Activated naive CD8-positive, alpha-beta T cell treated with anti-CD3 and anti-CD28 coated beads, Interleukin-2, amount 10 ng/mL, durations not matched to agents 7 days and 5 days (primary cell): ENCODE data around the gene CYB5A. TPM values are rescaled to one million over a fixed set of nuclear protein-coding genes. Genes with fewer than 3 reads are reported as not detected.

Experiments used
- ATAC-seq: fragments of 150-1000 bp; cut with Tn5 transposase; one replicate; pipeline ENCODE4 v1.10.0; 2021; ENCODE audit warnings: low read depth, moderate library complexity
- POLR2A ChIA-PET: fragments of 350-600 bp; sonication (Branson Sonifier 250); formaldehyde crosslinking; loops from one replicate; lab custom pipeline; 2021; ENCODE audit warnings: antibody characterized with exemption; lab: Charles Lee
- DNase-seq: peaks from one replicate; pipeline ENCODE4 v3.0.0; 2021
- H3K27ac Mint-ChIP-seq: one replicate; pipeline ENCODE4 v1.8.0; 2022; ENCODE audit warnings: mild to moderate bottlenecking, mixed read lengths
- H3K27me3 Mint-ChIP-seq: one replicate; pipeline ENCODE4 v1.8.0; 2022; ENCODE audit warnings: mild to moderate bottlenecking, moderate library complexity, mixed read lengths
- H3K36me3 Mint-ChIP-seq: one replicate; pipeline ENCODE4 v1.8.0; 2021; ENCODE audit warnings: mild to moderate bottlenecking, mixed read lengths
- H3K4me1 Mint-ChIP-seq: one replicate; pipeline ENCODE4 v1.8.0; 2021; ENCODE audit warnings: mixed read lengths
- H3K4me3 Mint-ChIP-seq: one replicate; pipeline ENCODE4 v1.8.0; 2022; ENCODE audit warnings: mild to moderate bottlenecking, moderate library complexity, mixed read lengths
- H3K9me3 Mint-ChIP-seq: one replicate; pipeline ENCODE4 v1.8.0; 2021; ENCODE audit warnings: mixed read lengths
- total RNA-seq, 2 experiments: library from RNA; stranded (reverse); gene quantifications; one replicate each; pipeline ENCODE4 v1.2.3, GENCODE V29; 2021

The CYB5A gene
- total RNA-seq, 2 experiments from 2014 or later: 30.9 to 31.0 TPM

DNA sequence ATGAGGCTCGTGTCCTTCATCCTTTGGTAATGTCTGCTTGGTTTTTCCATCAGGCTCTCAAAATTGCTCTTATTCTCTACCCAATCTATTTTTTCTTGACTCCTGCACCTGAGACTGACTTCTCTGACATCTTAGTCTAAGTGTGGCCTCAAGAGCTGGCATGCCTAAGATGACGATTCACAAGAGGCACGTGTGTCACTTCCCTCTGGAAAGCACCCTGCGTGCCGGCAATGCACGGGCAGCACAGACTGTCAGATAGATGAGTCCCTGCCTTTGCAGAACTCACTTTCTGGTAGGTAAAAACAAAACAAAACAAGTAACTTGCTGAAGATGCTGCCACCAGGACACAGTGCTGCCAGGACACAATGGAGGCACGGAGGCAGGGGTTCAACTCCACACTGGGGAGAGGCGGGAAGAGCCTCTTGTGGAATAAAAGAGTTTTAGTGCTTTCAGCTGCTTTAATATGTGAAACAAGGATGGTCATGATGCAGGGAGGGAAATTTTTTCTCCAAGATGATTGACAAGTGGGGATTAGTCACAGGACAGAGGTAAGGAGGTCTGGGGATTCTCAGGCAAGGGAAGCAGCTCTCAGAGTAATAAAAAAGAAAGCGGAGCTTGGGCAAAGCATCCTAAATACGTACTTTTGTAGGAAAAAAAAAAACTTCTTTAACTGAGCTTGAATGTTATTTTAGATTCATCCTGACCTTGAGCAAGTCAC lies 27.3 kb downstream of the CYB5A start:
- DNase-seq: no peak
- H3K4me3 Mint-ChIP-seq: no peak overlapping the region
- POLR2A ChIA-PET: no interaction called here
- ATAC-seq: no peak
- no peak overlapping the region for H3K27ac Mint-ChIP-seq
- H3K9me3 Mint-ChIP-seq: no peaks in the 10 kb centered on the region
- peaks cover 2% of the 10 kb centered on the region for H3K36me3 Mint-ChIP-seq
- H3K4me1 Mint-ChIP-seq: no peaks in the 10 kb centered on the region
- H3K27me3 Mint-ChIP-seq: no peaks in the 10 kb centered on the region

DNA sequence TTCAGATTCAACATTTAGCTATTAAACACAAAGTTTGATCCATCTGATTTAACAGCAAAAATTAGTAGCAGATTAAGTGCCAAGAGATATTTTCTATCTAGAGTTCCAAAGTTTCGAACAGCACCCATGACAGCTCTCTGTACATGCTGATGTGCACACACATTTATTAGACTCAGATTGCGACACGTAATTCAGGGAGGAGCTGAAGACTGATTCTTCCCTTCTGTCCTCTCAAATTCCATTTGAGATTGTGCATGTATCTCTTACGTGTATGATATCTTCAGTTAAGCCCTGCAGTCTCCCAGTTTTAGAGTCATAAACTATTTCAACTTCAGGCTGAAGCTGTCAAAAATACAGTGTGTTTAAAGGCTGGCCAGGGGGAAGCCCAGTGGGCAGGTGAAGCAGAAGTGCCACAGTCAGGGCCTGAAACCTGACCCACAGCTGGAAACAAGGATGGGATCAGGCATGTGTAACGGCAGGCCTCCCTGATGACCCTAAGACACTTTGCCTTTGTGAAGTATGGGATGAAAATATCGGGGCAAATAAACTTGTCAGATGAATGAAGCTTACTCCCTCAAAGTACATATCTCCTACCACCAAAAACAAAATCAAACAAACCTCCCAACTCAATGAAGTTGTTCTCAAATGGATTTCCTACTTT lies 30.6 kb downstream of the CYB5A start:
- no peaks in the 10 kb centered on the region for H3K4me1 Mint-ChIP-seq

DNA sequence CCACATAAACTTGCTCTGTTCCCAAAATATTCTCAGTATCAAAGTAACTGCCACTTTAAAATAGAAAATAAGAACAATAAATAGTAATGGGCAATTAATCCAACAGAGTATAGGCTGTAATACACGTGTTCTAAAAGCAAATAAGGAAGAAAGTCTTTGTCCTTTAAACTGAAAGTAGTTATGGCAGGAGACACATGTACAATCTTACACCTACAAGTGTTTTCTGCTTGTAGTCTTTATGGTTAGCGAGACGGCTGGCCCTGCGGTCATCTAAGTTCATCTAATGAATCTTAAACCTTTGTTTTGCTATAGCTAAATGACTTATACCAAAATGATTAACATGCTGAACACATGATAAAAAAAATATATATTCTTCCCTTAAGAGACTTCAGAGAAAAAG lies 32.4 kb downstream of the CYB5A start:
- H3K27me3 Mint-ChIP-seq: no peaks in the 10 kb centered on the region
- no peak overlapping the region for H3K27ac Mint-ChIP-seq
- H3K4me3 Mint-ChIP-seq: no peak overlapping the region
- POLR2A ChIA-PET: no interaction called here
- H3K4me1 Mint-ChIP-seq: no peaks in the 10 kb centered on the region
- no peaks in the 10 kb centered on the region for H3K9me3 Mint-ChIP-seq
- ATAC-seq (no peak), DNase-seq (no peak)
- H3K36me3 Mint-ChIP-seq: peaks cover 2% of the 10 kb centered on the region

More for the DNA sequence above, 30.6 kb downstream of the CYB5A start:
- H3K36me3 Mint-ChIP-seq: peaks cover 2% of the 10 kb centered on the region
- H3K4me3 Mint-ChIP-seq: no peak overlapping the region
- no peak for DNase-seq
- no peak for ATAC-seq
- POLR2A ChIA-PET: no interaction called here
- H3K9me3 Mint-ChIP-seq: no peaks in the 10 kb centered on the region
- no peaks in the 10 kb centered on the region for H3K27me3 Mint-ChIP-seq
- no peak overlapping the region for H3K27ac Mint-ChIP-seq

DNA sequence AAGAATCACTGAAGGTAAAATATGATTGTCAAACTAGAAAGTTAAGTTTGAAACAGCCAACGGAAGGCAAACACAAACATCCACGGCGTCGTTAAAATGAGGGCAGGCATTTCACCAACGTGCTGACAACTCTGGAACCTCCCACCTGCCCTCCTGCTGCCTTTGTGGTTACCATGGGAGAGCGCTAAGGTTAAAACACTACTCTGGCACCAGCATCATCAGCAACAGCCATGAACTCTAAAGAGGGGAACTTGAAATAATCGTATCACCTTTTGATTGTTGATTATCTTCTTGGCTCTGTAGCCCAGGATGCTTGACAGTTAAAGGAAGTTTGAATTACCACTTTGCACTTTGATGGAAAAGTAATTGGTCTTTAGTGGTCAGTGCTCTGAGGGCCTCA lies 34.7 kb downstream of the CYB5A start:
- H3K27ac Mint-ChIP-seq: no peak overlapping the region
- no peaks in the 10 kb centered on the region for H3K9me3 Mint-ChIP-seq
- H3K36me3 Mint-ChIP-seq: peaks cover 2% of the 10 kb centered on the region
- ATAC-seq: no peak
- POLR2A ChIA-PET: no interaction called here
- H3K27me3 Mint-ChIP-seq: no peaks in the 10 kb centered on the region
- DNase-seq: no peak
- H3K4me1 Mint-ChIP-seq: peaks cover under 1% of the 10 kb centered on the region
- H3K4me3 Mint-ChIP-seq: no peak overlapping the region

DNA sequence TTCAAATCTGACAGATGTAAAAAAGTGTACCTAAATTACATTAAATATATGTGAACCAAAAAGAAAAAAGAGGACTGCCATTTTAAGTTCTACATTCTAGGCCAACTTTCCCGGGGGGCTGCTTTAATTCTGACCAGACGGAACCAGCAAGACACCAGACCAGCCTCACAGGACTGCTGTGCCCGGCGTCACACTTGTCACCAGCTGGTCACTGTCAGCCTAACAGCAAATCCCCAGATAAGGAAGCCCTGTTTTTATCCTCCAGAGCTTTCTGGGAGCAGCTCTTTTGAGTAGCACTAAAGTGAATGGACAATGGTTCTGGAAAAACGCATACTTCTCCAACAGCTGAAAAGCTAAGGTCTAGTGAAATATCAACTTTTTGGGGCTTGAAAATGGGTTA lies 35.6 kb downstream of the CYB5A start:
- no peak overlapping the region for H3K4me3 Mint-ChIP-seq
- POLR2A ChIA-PET: no interaction called here
- peaks cover 2% of the 10 kb centered on the region for H3K4me1 Mint-ChIP-seq

DNA sequence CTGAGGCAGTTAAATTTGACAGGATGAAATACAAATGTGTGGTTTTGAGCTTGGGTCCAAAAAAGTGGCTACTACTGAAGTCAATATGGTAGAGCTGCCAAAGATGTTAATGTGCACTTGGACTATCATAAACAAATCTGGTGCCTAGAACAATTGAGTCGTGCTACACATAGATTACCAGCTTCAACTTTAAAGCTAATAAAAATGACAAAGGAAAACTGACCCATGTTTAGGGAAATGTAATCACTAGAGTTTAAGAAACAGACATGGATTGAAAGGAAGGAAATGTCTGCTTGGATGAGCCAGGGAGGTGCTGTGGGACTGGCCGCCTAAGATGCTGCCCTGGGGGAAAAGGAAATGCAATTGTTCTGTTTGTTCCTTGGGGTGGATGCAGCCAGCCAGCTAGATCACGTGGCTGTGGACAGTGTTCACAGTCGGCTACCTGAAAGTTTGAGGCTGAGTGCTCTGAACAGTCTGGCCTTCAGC lies 36.6 kb downstream of the CYB5A start:
- no peak overlapping the region for H3K4me3 Mint-ChIP-seq
- H3K27me3 Mint-ChIP-seq: no peaks in the 10 kb centered on the region
- no peak for ATAC-seq
- no peak overlapping the region for H3K27ac Mint-ChIP-seq
- no peaks in the 10 kb centered on the region for H3K36me3 Mint-ChIP-seq
- POLR2A ChIA-PET: no interaction called here
- no peaks in the 10 kb centered on the region for H3K9me3 Mint-ChIP-seq
- H3K4me1 Mint-ChIP-seq: peaks cover 2% of the 10 kb centered on the region
- DNase-seq: no peak

More for the DNA sequence above, 35.6 kb downstream of the CYB5A start:
- no peak for ATAC-seq
- Mint-ChIP-seq H3K27ac (no peak overlapping the region), H3K9me3 (no peaks in the 10 kb centered on the region), H3K27me3 (no peaks in the 10 kb centered on the region), H3K36me3 (no peaks in the 10 kb centered on the region)
- DNase-seq: no peak

DNA sequence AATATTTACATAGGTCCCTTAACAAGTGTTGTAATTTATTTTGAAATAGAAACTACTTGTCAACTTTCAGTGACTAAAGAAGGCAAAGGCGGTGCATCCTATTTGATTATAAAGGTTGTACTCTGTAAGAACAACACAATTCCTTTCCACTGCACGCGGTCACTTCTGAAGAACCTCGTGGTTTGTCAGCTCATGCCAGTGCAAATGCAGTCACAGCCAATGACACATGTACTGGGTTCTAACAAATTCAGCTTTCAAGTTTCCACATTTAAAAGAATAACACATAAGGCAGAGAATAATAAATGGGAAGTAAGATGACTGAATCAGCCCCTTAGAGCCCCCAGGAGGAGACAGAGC lies 39.7 kb downstream of the CYB5A start:
- no peaks in the 10 kb centered on the region for H3K9me3 Mint-ChIP-seq
- H3K27ac Mint-ChIP-seq: no peak overlapping the region
- DNase-seq: no peak
- no peak for ATAC-seq
- H3K4me3 Mint-ChIP-seq: no peak overlapping the region
- H3K4me1 Mint-ChIP-seq: peaks cover 7% of the 10 kb centered on the region
- no peaks in the 10 kb centered on the region for H3K36me3 Mint-ChIP-seq
- POLR2A ChIA-PET: no interaction called here
- H3K27me3 Mint-ChIP-seq: no peaks in the 10 kb centered on the region

DNA sequence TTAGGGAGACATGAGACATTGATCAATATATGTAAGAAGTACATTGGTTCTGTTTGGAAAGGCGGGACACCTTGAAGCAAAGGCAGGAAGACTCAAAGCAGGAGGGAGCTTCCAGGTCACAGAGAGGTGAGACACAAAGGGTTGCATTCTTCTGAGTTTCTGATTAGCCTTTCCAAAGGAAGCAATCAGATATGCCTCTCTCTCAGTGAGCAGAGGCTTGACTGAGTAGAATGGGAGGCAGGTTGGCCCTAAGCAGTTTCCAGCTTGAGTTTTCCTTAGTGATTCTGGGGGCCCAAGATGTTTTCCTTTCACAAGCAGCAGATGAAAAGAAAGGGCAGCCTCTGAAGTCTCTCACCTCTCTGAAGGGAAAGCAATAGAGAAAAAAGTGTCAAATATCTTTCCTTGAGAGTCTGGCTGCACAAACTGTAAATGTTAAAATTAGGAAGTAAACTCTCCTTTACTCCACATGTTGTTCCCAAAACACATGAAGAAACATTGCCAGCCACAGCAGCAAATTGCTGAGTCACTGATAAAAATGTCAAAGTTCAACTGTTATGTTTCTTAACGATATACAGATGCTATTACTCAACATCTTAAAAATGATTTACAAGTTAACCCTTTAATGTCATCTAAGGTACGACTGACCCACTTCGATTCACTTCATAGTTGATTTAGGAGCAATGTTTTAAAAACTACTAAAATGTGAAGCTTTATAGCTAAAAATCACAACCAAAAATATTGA lies 40.3 kb downstream of the CYB5A start:
- Mint-ChIP-seq H3K27ac (no peak overlapping the region), H3K9me3 (no peaks in the 10 kb centered on the region), H3K4me3 (no peak overlapping the region), H3K27me3 (no peaks in the 10 kb centered on the region), H3K36me3 (no peaks in the 10 kb centered on the region), H3K4me1 (peaks cover 7% of the 10 kb centered on the region)
- DNase-seq (no peak), ATAC-seq (no peak)
- POLR2A ChIA-PET: no interaction called here

DNA sequence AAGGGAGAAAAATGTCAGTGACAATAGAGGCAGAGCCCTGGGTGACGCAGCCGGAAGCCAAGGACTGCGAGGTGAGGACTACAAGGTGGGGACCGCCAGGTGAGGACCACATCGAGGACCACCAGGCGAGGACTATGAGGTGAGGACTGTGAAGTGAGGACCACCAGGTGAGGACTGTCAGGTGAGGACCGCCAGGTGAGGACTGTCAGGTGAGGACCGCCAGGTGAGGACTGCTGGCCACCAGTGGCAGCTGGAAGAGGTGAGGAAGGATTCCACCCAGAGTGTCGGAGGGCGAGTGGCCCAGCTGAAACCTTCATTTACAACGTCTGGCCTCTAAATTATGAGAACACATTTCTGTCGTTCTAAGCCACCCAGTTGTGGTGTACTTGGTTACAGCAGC lies 41.6 kb downstream of the CYB5A start:
- Mint-ChIP-seq H3K4me3 (no peak overlapping the region), H3K36me3 (no peaks in the 10 kb centered on the region)

DNA sequence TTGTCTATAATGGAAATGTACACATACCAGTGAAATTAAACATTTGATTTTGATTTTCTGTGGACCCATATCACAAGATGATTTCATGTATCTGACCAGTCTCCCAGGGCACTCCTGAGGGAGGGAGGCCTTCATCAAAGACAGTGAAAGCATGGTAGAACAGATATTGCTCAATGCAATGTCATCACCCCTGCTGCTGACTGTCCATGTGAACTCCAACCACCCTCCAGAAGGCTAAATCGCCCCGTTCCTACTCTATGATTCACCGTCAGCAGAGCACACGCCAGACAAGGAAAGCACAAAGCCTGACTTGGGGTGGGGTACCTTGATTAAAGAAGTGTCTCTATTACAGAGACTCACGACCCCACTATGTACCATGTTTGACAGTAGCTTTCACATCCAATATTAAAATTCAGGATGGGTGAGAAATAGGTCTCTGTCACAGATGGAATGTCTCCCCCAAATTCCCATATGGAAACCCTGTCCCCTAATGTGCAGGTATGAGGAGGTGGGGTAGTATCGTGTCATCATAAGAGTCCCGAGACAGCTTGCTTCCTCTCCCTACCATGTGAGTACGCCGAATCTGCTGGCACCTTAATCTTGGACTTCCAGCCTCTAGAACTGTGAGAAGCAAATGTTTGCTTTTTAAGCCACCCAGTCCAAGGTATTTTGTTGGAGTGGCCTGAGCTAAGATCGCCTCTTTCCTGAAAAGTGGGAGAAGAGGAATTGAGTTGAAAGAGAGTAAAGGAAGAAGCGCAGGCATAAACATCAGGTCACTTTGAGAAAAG lies 42.4 kb downstream of the CYB5A start:
- Mint-ChIP-seq H3K9me3 (no peaks in the 10 kb centered on the region), H3K4me3 (no peak overlapping the region)

More for the DNA sequence above, 41.6 kb downstream of the CYB5A start:
- Mint-ChIP-seq H3K4me1 (peaks cover 7% of the 10 kb centered on the region), H3K9me3 (no peaks in the 10 kb centered on the region), H3K27me3 (no peaks in the 10 kb centered on the region), H3K27ac (no peak overlapping the region)
- POLR2A ChIA-PET: no interaction called here
- DNase-seq (no peak), ATAC-seq (no peak)

DNA sequence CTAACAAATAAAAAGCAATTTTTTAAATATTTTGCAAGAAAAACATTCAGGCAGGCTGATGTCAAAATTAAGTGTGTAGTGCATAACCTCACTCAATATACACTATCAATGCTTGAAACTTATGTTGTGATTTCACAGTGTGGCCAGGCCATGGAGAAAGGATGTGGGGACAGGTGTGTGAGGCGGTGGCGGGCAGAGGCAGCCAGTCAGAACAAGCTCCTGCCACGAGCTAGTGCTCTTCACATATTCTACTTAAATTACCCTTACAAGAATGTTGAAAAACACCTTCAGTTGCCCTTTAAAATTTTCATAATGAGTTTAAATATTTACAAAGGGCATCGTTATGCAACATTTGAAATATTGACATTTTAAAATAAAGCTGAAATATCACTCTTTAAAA lies 43.2 kb downstream of the CYB5A start:
- H3K36me3 Mint-ChIP-seq: no peaks in the 10 kb centered on the region
- peaks cover 2% of the 10 kb centered on the region for H3K27me3 Mint-ChIP-seq
- no peaks in the 10 kb centered on the region for H3K9me3 Mint-ChIP-seq
- DNase-seq (no peak), ATAC-seq (peak; percentile 72)
- POLR2A ChIA-PET: no interaction called here
- H3K27ac Mint-ChIP-seq: no peak overlapping the region
- H3K4me3 Mint-ChIP-seq: no peak overlapping the region
- H3K4me1 Mint-ChIP-seq: peaks cover 7% of the 10 kb centered on the region

More for the DNA sequence above, 42.4 kb downstream of the CYB5A start:
- Mint-ChIP-seq H3K27me3 (peaks cover 2% of the 10 kb centered on the region), H3K27ac (no peak overlapping the region), H3K36me3 (no peaks in the 10 kb centered on the region), H3K4me1 (peaks cover 7% of the 10 kb centered on the region)
- DNase-seq (no peak), ATAC-seq (no peak)
- POLR2A ChIA-PET: no interaction called here

DNA sequence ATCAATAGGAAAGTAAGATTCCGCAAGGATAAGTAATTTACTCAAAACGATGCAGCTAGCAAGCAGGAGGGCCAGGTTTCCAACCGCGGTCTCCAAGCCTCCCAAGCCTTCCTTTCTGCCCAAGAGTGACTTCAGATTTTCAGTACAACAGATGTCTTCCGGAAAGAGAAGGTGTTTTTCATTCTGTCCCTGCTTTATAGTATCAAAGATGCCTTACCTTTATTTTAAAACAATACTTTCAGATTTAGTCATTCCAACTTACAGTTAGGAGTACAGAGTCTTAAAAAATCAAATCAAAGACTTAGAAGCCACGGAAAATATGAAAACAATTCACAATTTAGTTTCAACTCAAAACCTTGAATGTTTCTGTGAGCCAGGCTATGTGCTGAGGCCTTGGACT lies 43.6 kb downstream of the CYB5A start:
- H3K4me3 Mint-ChIP-seq: no peak overlapping the region
- peaks cover 7% of the 10 kb centered on the region for H3K4me1 Mint-ChIP-seq
- DNase-seq: no peak
- no peak overlapping the region for H3K27ac Mint-ChIP-seq
- ATAC-seq: no peak
- no peaks in the 10 kb centered on the region for H3K36me3 Mint-ChIP-seq
- no peaks in the 10 kb centered on the region for H3K9me3 Mint-ChIP-seq
- POLR2A ChIA-PET: no interaction called here
- peaks cover 3% of the 10 kb centered on the region for H3K27me3 Mint-ChIP-seq

DNA sequence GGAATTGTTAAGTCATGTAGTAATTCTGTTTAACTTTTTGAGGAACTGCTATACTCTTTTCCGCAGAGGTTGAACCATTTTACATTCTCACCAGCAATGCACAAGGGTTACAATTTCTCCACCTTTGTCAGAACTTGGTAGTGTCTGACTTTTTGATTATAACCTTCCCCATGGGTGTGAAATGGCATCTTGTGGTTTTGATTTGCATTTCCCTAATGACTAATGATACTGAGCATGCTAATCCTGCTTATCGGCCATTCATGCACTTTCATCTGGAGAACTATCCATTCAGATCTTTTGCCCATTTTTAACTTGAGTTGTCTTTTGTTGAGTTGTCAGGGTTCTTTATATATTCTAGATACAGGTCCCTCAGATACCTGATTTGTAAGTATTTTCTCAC lies 47.2 kb downstream of the CYB5A start:
- Mint-ChIP-seq H3K36me3 (no peaks in the 10 kb centered on the region), H3K27me3 (peaks cover 12% of the 10 kb centered on the region), H3K4me3 (no peak overlapping the region), H3K4me1 (peaks cover 6% of the 10 kb centered on the region), H3K27ac (no peak overlapping the region), H3K9me3 (no peaks in the 10 kb centered on the region)
- ATAC-seq: no peak
- POLR2A ChIA-PET: no interaction called here
- no peak for DNase-seq
